H9 (cell line): Measurements from ENCODE around the gene MYO5B. TPM values are rescaled to one million over a fixed set of nuclear protein-coding genes. Genes with fewer than 3 reads are reported as not detected.

Experiments
- DNase-seq: peaks from one replicate; pipeline ENCODE4 v3.0.0-alpha.2; 2017
- H2AFZ ChIP-seq: one replicate; pipeline ENCODE4 v1.6.1; 2013; ENCODE audit warnings: mild to moderate bottlenecking, low read length, control low read depth, moderate library complexity
- H2AK5ac ChIP-seq: 2 replicates; pipeline ENCODE4 v1.6.1; 2013; ENCODE audit warnings: low read length, control low read depth, mixed read lengths; ENCODE audit not compliant: insufficient read length
- H2BK120ac ChIP-seq: one replicate; pipeline ENCODE4 v1.6.1; 2013; ENCODE audit warnings: low read depth, mild to moderate bottlenecking, low read length, control low read depth, inconsistent platforms; ENCODE audit not compliant: poor library complexity, severe bottlenecking
- H2BK12ac ChIP-seq: 2 replicates; pipeline ENCODE4 v1.6.1; 2013; ENCODE audit warnings: low read length, control low read depth, mixed read lengths, low read depth; ENCODE audit not compliant: insufficient read length
- H2BK15ac ChIP-seq: 2 replicates; pipeline ENCODE4 v1.6.1; 2013; ENCODE audit warnings: low read depth, low read length, control low read depth
- H2BK20ac ChIP-seq: one replicate; pipeline ENCODE4 v1.6.1; 2013; ENCODE audit warnings: low read depth, mild to moderate bottlenecking, low read length, control low read depth, inconsistent platforms; ENCODE audit not compliant: poor library complexity, severe bottlenecking
- H2BK5ac ChIP-seq: 2 replicates; pipeline ENCODE4 v1.6.1; 2013; ENCODE audit warnings: low read length, control low read depth, mixed read lengths; ENCODE audit not compliant: insufficient read length
- H3K14ac ChIP-seq: 2 replicates; pipeline ENCODE4 v1.6.1; 2013; ENCODE audit warnings: low read length, control low read depth; ENCODE audit not compliant: insufficient read depth
- H3K18ac ChIP-seq: 2 replicates; pipeline ENCODE4 v1.6.1; 2013; ENCODE audit warnings: low read depth, mild to moderate bottlenecking, mixed read lengths, low read length, control low read depth; ENCODE audit not compliant: insufficient read length
- H3K23ac ChIP-seq: 2 replicates; pipeline ENCODE4 v1.6.1; 2013; ENCODE audit warnings: low read length, control low read depth, mixed read lengths, low read depth; ENCODE audit not compliant: insufficient read length
- H3K23me2 ChIP-seq: 2 replicates; pipeline ENCODE4 v1.6.1; 2013; ENCODE audit warnings: low read depth, mild to moderate bottlenecking, mixed read lengths, low read length, control low read depth; ENCODE audit not compliant: insufficient read length, poor library complexity, severe bottlenecking
- H3K27ac ChIP-seq: 2 replicates; pipeline ENCODE4 v1.5.1; 2013; ENCODE audit warnings: low read length, control low read depth, mixed read lengths, low read depth; ENCODE audit not compliant: insufficient read length
- H3K27me3 ChIP-seq: 2 replicates; pipeline ENCODE4 v1.6.1; 2013; ENCODE audit warnings: low read length, control low read depth, inconsistent platforms; ENCODE audit not compliant: insufficient read depth
- H3K4ac ChIP-seq: 2 replicates; pipeline ENCODE4 v1.6.1; 2013; ENCODE audit warnings: low read depth, mild to moderate bottlenecking, control low read depth, inconsistent platforms, low read length, moderate library complexity
- H3K4me1 ChIP-seq: 2 replicates; pipeline ENCODE4 v1.6.1; 2013; ENCODE audit warnings: low read length, control low read depth, inconsistent platforms; ENCODE audit not compliant: insufficient read depth
- H3K4me2 ChIP-seq: 2 replicates; pipeline ENCODE4 v1.6.1; 2013; ENCODE audit warnings: low read length, control low read depth, mixed read lengths; ENCODE audit not compliant: insufficient read length, insufficient read depth
- H3K56ac ChIP-seq: 2 replicates; pipeline ENCODE4 v1.6.1; 2013; ENCODE audit warnings: low read depth, mild to moderate bottlenecking, mixed read lengths, low read length, control low read depth; ENCODE audit not compliant: insufficient read length
- H3K79me1 ChIP-seq: 2 replicates; pipeline ENCODE4 v1.6.1; 2013; ENCODE audit warnings: low read depth, mild to moderate bottlenecking, moderate library complexity, low read length, control low read depth, inconsistent platforms; ENCODE audit not compliant: insufficient read depth, poor library complexity, severe bottlenecking
- H3K79me2 ChIP-seq: 2 replicates; pipeline ENCODE4 v1.6.1; 2013; ENCODE audit warnings: low read length, control low read depth, inconsistent platforms; ENCODE audit not compliant: insufficient read depth
- H3K9ac ChIP-seq: 2 replicates; pipeline ENCODE4 v1.6.1; 2013; ENCODE audit warnings: low read length, control low read depth, mixed read lengths; ENCODE audit not compliant: insufficient read length; ENCODE audit errors: extremely low read depth
- H3K9me3 ChIP-seq: one replicate; pipeline ENCODE4 v1.6.1; 2013; ENCODE audit warnings: low read depth, low read length, inconsistent platforms; ENCODE audit not compliant: control insufficient read depth
- H3T11ph ChIP-seq: one replicate; pipeline ENCODE4 v1.6.1; 2013; ENCODE audit warnings: mild to moderate bottlenecking, low read length, control low read depth, inconsistent platforms
- H4K20me1 ChIP-seq: one replicate; pipeline ENCODE4 v1.6.1; 2013; ENCODE audit not compliant: control insufficient read depth, insufficient read length, insufficient read depth
- H4K5ac ChIP-seq: 2 replicates; pipeline ENCODE4 v1.6.1; 2013; ENCODE audit warnings: low read depth, mild to moderate bottlenecking, mixed read lengths, low read length, control low read depth; ENCODE audit not compliant: insufficient read length
- H4K8ac ChIP-seq: replicated peaks from 2 replicates; pipeline ENCODE4 v1.6.1; 2013; ENCODE audit warnings: low read length, control low read depth, mixed read lengths, low read depth; ENCODE audit not compliant: insufficient read length
- H4K91ac ChIP-seq: 2 replicates; pipeline ENCODE4 v1.6.1; 2013; ENCODE audit warnings: low read depth, mild to moderate bottlenecking, moderate library complexity, mixed read lengths, low read length, control low read depth; ENCODE audit not compliant: insufficient read length
- H3K27ac Mint-ChIP-seq, 3 experiments: 2 replicates in 2 of 3; 3 replicates in 1 of 3; pipeline ENCODE4 v1.8.0; 2020 to 2021; ENCODE audit warnings: mixed read lengths in 3 of 3, mild to moderate bottlenecking in 1 of 3, moderate library complexity in 1 of 3
- H3K27me3 Mint-ChIP-seq: 2 replicates; pipeline ENCODE4 v1.8.0; 2021; ENCODE audit warnings: low read depth, mild to moderate bottlenecking, moderate library complexity, mixed read lengths
- H3K36me3 Mint-ChIP-seq, 3 experiments: 2 replicates in 2 of 3; 3 replicates in 1 of 3; pipeline ENCODE4 v1.8.0; 2020 to 2021; ENCODE audit warnings: low read depth in 3 of 3, mixed read lengths in 3 of 3; ENCODE audit not compliant: insufficient read depth in 1 of 3
- H3K4me1 Mint-ChIP-seq, 2 experiments: 2 replicates each; pipeline ENCODE4 v1.8.0; 2020; ENCODE audit warnings: mixed read lengths in 2 of 2
- H3K4me3 Mint-ChIP-seq, 2 experiments: 2 replicates in 1 of 2; 3 replicates in 1 of 2; pipeline ENCODE4 v1.8.0; 2020 to 2021; ENCODE audit warnings: mild to moderate bottlenecking in 2 of 2, mixed read lengths in 2 of 2, moderate library complexity in 1 of 2
- H3K9me3 Mint-ChIP-seq, 2 experiments: 2 replicates in 1 of 2; 3 replicates in 1 of 2; pipeline ENCODE4 v1.8.0; 2020; ENCODE audit warnings: mild to moderate bottlenecking in 2 of 2, mixed read lengths in 2 of 2, moderate library complexity in 1 of 2
- WGBS: extraction: QIAGEN DNeasy Blood & Tissue Kit; methylation state at CpG from one replicate; pipeline ENCODE4 v1.1.7; 2013; ENCODE audit warnings: missing lambda C conversion rate, low lambda C conversion rate, mixed read lengths; ENCODE audit not compliant: insufficient read length; ENCODE audit errors: extremely low coverage; 5-methylcytosine and 5-hydroxymethylcytosine counted together
- total RNA-seq: library from RNA; stranded (reverse); gene quantifications from 2 replicates; pipeline ENCODE4 v1.2.1, GENCODE V29; 2021
- TF ChIP-seq, protein P1 (sequence below): fragments of 200-600 bp; sonication (generic); conservative IDR thresholded peaks from 3 replicates; pipeline ENCODE4 v1.8.0; 2021; ENCODE audit warnings: antibody characterized with exemption, mild to moderate bottlenecking

Gene MYO5B
- total RNA-seq, 1 experiment from 2014 or later = 9.3 TPM

DNA sequence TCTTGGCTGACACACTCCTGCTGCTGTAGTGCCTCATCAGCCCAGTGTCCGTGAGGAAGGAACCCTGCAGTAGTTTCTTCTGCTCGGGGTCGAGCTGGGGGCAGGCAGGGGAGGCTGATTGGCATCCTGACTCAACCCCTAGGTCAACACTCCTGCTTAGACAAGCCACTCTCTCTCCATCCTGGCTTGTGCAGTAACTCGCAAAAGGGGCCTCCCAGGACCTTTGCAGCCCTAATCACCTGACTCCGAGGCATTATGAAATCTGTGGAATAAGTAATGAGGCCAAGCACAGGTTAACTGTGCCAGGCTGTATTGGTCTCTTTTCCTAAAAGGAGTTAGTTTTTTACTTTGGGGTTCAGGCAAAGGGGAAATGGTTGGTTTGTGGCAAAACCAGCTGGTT, 289.2 kb downstream of the MYO5B start:
- H3K79me2 ChIP-seq = no peaks in the 10 kb centered on the region
- H3K4me1 ChIP-seq = no peaks in the 10 kb centered on the region
- Mint-ChIP-seq H3K27ac (no peak overlapping the region), H3K4me1 (peaks cover 2 to 7% of the 10 kb centered on the region in 2 experiments; a peak in 3 of 4 replicates), H3K36me3 (peaks cover 2 to 7% (median 5%) of the 10 kb centered on the region in 3 experiments; a peak in 5 of 7 replicates), H3K27me3 (peaks cover 9% of the 10 kb centered on the region; the same call in 1 of the 2 replicates), H3K9me3 (no peaks in the 10 kb centered on the region), H3K4me3 (no peak overlapping the region)
- TF ChIP-seq, protein P1, sequence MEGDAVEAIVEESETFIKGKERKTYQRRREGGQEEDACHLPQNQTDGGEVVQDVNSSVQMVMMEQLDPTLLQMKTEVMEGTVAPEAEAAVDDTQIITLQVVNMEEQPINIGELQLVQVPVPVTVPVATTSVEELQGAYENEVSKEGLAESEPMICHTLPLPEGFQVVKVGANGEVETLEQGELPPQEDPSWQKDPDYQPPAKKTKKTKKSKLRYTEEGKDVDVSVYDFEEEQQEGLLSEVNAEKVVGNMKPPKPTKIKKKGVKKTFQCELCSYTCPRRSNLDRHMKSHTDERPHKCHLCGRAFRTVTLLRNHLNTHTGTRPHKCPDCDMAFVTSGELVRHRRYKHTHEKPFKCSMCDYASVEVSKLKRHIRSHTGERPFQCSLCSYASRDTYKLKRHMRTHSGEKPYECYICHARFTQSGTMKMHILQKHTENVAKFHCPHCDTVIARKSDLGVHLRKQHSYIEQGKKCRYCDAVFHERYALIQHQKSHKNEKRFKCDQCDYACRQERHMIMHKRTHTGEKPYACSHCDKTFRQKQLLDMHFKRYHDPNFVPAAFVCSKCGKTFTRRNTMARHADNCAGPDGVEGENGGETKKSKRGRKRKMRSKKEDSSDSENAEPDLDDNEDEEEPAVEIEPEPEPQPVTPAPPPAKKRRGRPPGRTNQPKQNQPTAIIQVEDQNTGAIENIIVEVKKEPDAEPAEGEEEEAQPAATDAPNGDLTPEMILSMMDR = no peak
- no peak for DNase-seq
- no peak overlapping the region for H2BK120ac ChIP-seq
- no peak overlapping the region for H2BK12ac ChIP-seq
- no peak overlapping the region for H4K5ac ChIP-seq
- H3K4me2 ChIP-seq = no peak overlapping the region
- no peak overlapping the region for H3K4ac ChIP-seq
- H3T11ph ChIP-seq = no peak overlapping the region
- H2BK20ac ChIP-seq = no peak overlapping the region
- no peak overlapping the region for H2BK5ac ChIP-seq
- H3K9ac ChIP-seq = no peak overlapping the region
- H3K27me3 ChIP-seq = no peaks in the 10 kb centered on the region
- H2BK15ac ChIP-seq = no peak overlapping the region
- no peaks in the 10 kb centered on the region for H3K79me1 ChIP-seq
- no peak overlapping the region for H4K91ac ChIP-seq
- H2AK5ac ChIP-seq = no peak overlapping the region
- H3K9me3 ChIP-seq = no peaks in the 10 kb centered on the region
- H3K56ac ChIP-seq = no peak overlapping the region
- no peak overlapping the region for H3K27ac ChIP-seq
- H4K20me1 ChIP-seq = no peaks in the 10 kb centered on the region
- no peak overlapping the region for H3K18ac ChIP-seq
- H3K23ac ChIP-seq = no peak overlapping the region
- H4K8ac ChIP-seq = no peak overlapping the region
- no peak overlapping the region for H3K14ac ChIP-seq
- no CpG with 5 or more reads among the region's 5 CpGs for WGBS
- H3K23me2 ChIP-seq = no peaks in the 10 kb centered on the region
- H2AFZ ChIP-seq = no peak overlapping the region
